ENCODE measurements around the gene SCD5. TPM values are rescaled to one million over a fixed set of nuclear protein-coding genes. Genes with fewer than 3 reads are reported as not detected.

The SCD5 gene
- polyA plus RNA-seq, 1 donor from 2014 or later = 212 TPM

DNA sequence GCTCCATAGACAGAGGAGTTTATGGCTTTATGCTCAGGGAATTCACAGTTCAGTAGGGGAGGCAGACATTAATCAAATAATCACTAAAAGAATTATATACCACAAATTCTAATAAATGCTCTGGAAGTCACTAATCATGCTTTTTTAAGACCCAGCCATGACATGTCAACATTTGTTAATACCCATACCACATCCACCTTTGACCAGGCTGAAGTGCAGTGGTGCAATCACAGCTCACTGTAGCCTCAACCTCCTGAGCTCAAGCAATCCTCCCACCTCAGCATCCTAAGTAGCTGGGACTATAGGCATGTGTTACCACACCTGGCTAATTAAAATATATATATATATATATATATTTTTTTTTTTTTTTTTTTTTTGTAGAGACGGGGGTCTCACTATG is 12.8 kb upstream of the SCD5 start:
- H3K36me3 ChIP-seq (ENCODE audit: insufficient read depth, low read length) = no peaks in the 10 kb centered on the region
- no peaks in the 10 kb centered on the region for H4K20me1 ChIP-seq (ENCODE audit: insufficient read depth)
- no peaks in the 10 kb centered on the region for H3K79me2 ChIP-seq (replicated peaks; ENCODE audit: insufficient read depth, low read length)
- H3K9me3 ChIP-seq (ENCODE audit: low read length) = no peaks in the 10 kb centered on the region
- H3K4me3 ChIP-seq (ENCODE audit: low read length) = no peak overlapping the region
- H3F3A ChIP-seq (ENCODE audit: insufficient read depth, low read length, poor library complexity, severe bottlenecking) = no peaks in the 10 kb centered on the region
- no peak overlapping the region for H3K27ac ChIP-seq (ENCODE audit: low read length)
- no peak overlapping the region for H2AFZ ChIP-seq (ENCODE audit: low read depth, low read length)
- TF ChIP-seq RAD21 (conservative IDR thresholded peaks at IDR 0.05) = no peak
- H3K4me2 ChIP-seq (ENCODE audit: low read length) = no peak overlapping the region
- H3K9me2 ChIP-seq (ENCODE audit: insufficient read depth, low read length) = no peaks in the 10 kb centered on the region
- H3K27me3 ChIP-seq (ENCODE audit: insufficient read depth, low read depth, low read length) = no peaks in the 10 kb centered on the region
- H3K9ac ChIP-seq (ENCODE audit: low read length) = no peak overlapping the region

DNA sequence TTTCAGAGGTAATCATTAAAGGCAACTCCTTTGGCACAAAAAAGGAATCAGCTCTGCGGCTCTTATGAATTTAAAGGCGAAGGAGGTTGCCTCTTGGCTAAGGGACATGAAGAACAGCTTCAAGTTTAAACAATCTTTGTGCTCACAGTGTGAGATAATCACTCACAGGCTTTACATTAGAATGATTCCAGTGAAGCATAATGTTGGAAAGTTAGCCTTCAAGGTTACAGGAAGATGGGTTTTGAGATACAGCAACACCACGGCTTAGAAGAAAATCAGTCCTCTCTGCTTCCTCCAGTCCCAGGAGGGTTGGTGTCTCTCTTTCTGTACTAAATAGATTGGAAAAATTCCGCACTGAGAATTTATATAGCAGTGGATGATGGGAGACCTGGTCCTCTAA is 11.6 kb upstream of the SCD5 start:
- Histone ChIP-seq H2AFZ (ENCODE audit: low read depth, low read length) (no peak overlapping the region), H3K36me3 (ENCODE audit: insufficient read depth, low read length) (no peaks in the 10 kb centered on the region), H3K27me3 (ENCODE audit: insufficient read depth, low read depth, low read length) (no peaks in the 10 kb centered on the region), H3K4me2 (ENCODE audit: low read length) (no peak overlapping the region), H4K20me1 (ENCODE audit: insufficient read depth) (no peaks in the 10 kb centered on the region), H3K9ac (ENCODE audit: low read length) (no peak overlapping the region), H3K27ac (ENCODE audit: low read length) (no peak overlapping the region), H3K79me2 (replicated peaks; ENCODE audit: insufficient read depth, low read length) (no peaks in the 10 kb centered on the region), H3F3A (ENCODE audit: insufficient read depth, low read length, poor library complexity, severe bottlenecking) (no peaks in the 10 kb centered on the region), H3K4me3 (ENCODE audit: low read length) (no peak overlapping the region), H3K9me2 (ENCODE audit: insufficient read depth, low read length) (no peaks in the 10 kb centered on the region), H3K9me3 (ENCODE audit: low read length) (no peaks in the 10 kb centered on the region)
- TF ChIP-seq, protein P1, sequence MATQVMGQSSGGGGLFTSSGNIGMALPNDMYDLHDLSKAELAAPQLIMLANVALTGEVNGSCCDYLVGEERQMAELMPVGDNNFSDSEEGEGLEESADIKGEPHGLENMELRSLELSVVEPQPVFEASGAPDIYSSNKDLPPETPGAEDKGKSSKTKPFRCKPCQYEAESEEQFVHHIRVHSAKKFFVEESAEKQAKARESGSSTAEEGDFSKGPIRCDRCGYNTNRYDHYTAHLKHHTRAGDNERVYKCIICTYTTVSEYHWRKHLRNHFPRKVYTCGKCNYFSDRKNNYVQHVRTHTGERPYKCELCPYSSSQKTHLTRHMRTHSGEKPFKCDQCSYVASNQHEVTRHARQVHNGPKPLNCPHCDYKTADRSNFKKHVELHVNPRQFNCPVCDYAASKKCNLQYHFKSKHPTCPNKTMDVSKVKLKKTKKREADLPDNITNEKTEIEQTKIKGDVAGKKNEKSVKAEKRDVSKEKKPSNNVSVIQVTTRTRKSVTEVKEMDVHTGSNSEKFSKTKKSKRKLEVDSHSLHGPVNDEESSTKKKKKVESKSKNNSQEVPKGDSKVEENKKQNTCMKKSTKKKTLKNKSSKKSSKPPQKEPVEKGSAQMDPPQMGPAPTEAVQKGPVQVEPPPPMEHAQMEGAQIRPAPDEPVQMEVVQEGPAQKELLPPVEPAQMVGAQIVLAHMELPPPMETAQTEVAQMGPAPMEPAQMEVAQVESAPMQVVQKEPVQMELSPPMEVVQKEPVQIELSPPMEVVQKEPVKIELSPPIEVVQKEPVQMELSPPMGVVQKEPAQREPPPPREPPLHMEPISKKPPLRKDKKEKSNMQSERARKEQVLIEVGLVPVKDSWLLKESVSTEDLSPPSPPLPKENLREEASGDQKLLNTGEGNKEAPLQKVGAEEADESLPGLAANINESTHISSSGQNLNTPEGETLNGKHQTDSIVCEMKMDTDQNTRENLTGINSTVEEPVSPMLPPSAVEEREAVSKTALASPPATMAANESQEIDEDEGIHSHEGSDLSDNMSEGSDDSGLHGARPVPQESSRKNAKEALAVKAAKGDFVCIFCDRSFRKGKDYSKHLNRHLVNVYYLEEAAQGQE (IDR thresholded peaks at IDR 0.05; ENCODE audit: borderline replicate concordance) = no peak
- TF ChIP-seq, protein P2, sequence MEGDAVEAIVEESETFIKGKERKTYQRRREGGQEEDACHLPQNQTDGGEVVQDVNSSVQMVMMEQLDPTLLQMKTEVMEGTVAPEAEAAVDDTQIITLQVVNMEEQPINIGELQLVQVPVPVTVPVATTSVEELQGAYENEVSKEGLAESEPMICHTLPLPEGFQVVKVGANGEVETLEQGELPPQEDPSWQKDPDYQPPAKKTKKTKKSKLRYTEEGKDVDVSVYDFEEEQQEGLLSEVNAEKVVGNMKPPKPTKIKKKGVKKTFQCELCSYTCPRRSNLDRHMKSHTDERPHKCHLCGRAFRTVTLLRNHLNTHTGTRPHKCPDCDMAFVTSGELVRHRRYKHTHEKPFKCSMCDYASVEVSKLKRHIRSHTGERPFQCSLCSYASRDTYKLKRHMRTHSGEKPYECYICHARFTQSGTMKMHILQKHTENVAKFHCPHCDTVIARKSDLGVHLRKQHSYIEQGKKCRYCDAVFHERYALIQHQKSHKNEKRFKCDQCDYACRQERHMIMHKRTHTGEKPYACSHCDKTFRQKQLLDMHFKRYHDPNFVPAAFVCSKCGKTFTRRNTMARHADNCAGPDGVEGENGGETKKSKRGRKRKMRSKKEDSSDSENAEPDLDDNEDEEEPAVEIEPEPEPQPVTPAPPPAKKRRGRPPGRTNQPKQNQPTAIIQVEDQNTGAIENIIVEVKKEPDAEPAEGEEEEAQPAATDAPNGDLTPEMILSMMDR (IDR thresholded peaks at IDR 0.05; ENCODE audit: poor library complexity, severe bottlenecking) = no peak
- TF ChIP-seq EZH2 (IDR thresholded peaks at IDR 0.05; ENCODE audit: borderline replicate concordance, insufficient read depth, low read length, poor library complexity, severe bottlenecking) (no peak), TAF1 (IDR thresholded peaks at IDR 0.05; ENCODE audit: low read depth) (no peak), POLR2AphosphoS5 (IDR thresholded peaks at IDR 0.05) (no peak), SMC3 (conservative IDR thresholded peaks at IDR 0.05; ENCODE audit: poor library complexity) (no peak), EP300 (conservative IDR thresholded peaks at IDR 0.05; ENCODE audit: poor library complexity, severe bottlenecking) (no peak), RAD21 (conservative IDR thresholded peaks at IDR 0.05) (no peak), MXI1 (conservative IDR thresholded peaks at IDR 0.05; ENCODE audit: poor library complexity, severe bottlenecking) (no peak)

DNA sequence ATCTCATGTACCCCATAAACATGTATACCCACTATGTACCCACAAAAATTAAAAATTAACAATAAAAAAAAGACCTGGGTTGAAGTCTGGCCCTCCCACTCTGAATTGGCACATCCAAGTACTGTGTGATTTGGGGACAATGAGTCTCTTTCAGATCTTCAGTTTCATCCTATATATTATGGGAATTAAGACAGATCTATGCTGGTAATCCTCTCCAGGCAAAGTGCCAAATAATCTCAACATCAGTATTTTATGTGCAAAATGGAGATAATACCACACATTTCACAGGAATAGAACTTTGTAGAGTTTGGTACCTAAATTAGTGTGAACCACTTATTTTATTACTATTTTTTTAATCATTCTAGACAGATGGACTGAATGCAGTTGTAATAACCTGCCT is 11.0 kb upstream of the SCD5 start:
- Histone ChIP-seq H2AFZ (ENCODE audit: low read depth, low read length) (no peak overlapping the region), H3K36me3 (ENCODE audit: insufficient read depth, low read length) (no peaks in the 10 kb centered on the region), H3K27me3 (ENCODE audit: insufficient read depth, low read depth, low read length) (no peaks in the 10 kb centered on the region), H3K9me3 (ENCODE audit: low read length) (no peaks in the 10 kb centered on the region), H4K20me1 (ENCODE audit: insufficient read depth) (no peaks in the 10 kb centered on the region), H3K4me2 (ENCODE audit: low read length) (no peak overlapping the region), H3K79me2 (replicated peaks; ENCODE audit: insufficient read depth, low read length) (no peaks in the 10 kb centered on the region), H3K4me3 (ENCODE audit: low read length) (no peak overlapping the region), H3K9ac (ENCODE audit: low read length) (no peak overlapping the region), H3F3A (ENCODE audit: insufficient read depth, low read length, poor library complexity, severe bottlenecking) (no peaks in the 10 kb centered on the region), H3K9me2 (ENCODE audit: insufficient read depth, low read length) (no peaks in the 10 kb centered on the region), H3K27ac (ENCODE audit: low read length) (no peak overlapping the region)
- TF ChIP-seq POLR2AphosphoS5 (IDR thresholded peaks at IDR 0.05) = no peak
- no peak for TF ChIP-seq MXI1 (conservative IDR thresholded peaks at IDR 0.05; ENCODE audit: poor library complexity, severe bottlenecking)

Measured in neural cell (in vitro differentiated cells).